ENCODE results near the gene C1orf116.
A peak's percentile ranks its signal among the peaks of the same experiment; 100 is the strongest.

The C1orf116 gene

DNA sequence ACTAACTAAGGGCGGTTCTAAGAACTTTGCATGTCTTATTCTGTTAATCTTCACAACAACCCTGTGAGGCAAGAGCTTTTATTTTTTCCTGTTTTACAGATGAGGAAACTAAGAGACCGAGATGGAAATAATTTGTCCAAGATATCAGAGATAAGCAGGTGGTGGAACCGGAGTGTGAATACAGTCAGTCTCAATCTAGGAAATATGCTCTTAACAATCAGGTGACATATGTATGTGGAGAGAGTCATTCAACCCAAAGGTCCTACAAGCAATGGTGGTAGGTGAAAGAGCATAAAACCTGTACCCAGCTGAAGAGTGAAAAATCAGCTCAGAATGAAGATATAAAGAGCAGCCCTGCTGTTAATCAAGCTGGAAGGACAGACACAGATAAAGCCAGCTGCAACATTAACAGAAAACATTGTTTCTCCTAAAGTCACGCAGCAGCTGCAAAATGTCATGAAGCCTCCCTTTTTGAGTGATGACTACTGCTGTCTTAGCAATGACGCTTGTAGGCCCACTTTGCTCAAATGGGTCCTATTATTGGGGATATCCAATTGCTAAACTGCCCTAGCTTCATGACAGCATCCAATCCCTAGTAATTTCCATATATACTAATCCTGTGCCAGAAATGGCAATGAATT is 31.8 kb downstream of the C1orf116 start:
- DNase-seq (ENCODE audit: low read depth in 3 of 3, low spot score in 1 of 3) = no peak

GRCh38 chr1:206998816-206999215 is 33.7 kb downstream of the C1orf116 start:
- DNase-seq (ENCODE audit: low read depth in 3 of 3, low spot score in 1 of 3) = no peak

GRCh38 chr1:206992790-206993189 is 39.8 kb downstream of the C1orf116 start:
- DNase-seq (ENCODE audit: low read depth in 3 of 3, low spot score in 1 of 3) = no peak

GRCh38 chr1:206987873-206988272 is 44.7 kb downstream of the C1orf116 start:
- DNase-seq (ENCODE audit: low read depth in 3 of 3, low spot score in 1 of 3) = no peak

GRCh38 chr1:206986885-206987284 is 45.7 kb downstream of the C1orf116 start:
- DNase-seq (ENCODE audit: low read depth in 3 of 3, low spot score in 1 of 3) = no peak

GRCh38 chr1:206986402-206986801 is 46.2 kb downstream of the C1orf116 start:
- DNase-seq (ENCODE audit: low read depth in 3 of 3, low spot score in 1 of 3) = no peak

GRCh38 chr1:206985162-206985749 is 47.3 kb downstream of the C1orf116 start:
- DNase-seq (ENCODE audit: low read depth in 3 of 3, low spot score in 1 of 3) = no peak

DNA sequence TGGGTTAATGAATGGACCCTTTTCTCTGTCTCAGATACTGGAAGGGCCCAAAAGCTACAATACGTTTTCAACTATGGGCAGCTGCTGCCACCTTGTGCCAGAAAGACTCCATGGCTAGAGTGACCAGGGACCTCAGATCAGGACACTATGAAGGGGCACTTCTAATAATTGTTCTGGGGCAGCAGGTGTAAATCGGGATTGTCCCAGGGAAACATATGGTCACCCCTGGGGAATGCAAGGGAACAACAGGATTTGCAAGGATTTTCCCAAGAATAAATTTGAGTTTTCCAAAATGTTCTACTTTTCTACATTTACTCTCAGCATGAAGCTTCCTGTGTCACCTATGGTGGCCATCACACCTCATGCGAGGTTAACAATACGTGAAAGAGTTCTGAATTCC is 50.3 kb downstream of the C1orf116 start:
- DNase-seq (ENCODE audit: low read depth in 3 of 3, low spot score in 1 of 3) = peak; percentile 27 to 37 (median 35)

GRCh38 chr1:206979379-206980043 is 53.0 kb downstream of the C1orf116 start:
- no peak for DNase-seq (ENCODE audit: low read depth in 3 of 3, low spot score in 1 of 3)

- DNase-seq (ENCODE audit: low read depth in 3 of 3, low spot score in 1 of 3) = no peak
Observed at GRCh38 chr1:206978259-206978658, 54.3 kb downstream of the C1orf116 start.

- no peak for DNase-seq (ENCODE audit: low read depth in 3 of 3, low spot score in 1 of 3)
Observed at GRCh38 chr1:206975306-206975705, 57.2 kb downstream of the C1orf116 start.

DNA sequence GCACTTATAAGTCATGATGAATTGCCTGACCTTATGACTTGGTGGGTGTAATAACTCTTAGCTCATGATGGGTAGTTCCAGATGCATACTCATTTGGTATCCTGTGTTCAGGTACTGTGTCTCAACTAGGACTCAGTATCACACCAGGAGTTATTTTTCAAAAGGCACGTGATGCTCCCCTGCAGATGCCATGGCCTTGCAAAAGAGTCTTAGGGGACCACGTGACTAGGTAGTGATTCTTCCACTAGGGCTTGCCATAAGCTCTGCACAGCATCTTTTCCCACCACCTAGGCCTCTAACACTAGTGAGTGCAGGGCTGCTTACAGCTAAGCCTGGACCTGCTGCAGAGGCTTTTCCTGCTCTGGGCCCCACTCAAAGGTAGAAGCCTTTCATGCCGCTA is 58.4 kb downstream of the C1orf116 start:
- DNase-seq (ENCODE audit: low read depth in 3 of 3, low spot score in 1 of 3) = no peak

DNA sequence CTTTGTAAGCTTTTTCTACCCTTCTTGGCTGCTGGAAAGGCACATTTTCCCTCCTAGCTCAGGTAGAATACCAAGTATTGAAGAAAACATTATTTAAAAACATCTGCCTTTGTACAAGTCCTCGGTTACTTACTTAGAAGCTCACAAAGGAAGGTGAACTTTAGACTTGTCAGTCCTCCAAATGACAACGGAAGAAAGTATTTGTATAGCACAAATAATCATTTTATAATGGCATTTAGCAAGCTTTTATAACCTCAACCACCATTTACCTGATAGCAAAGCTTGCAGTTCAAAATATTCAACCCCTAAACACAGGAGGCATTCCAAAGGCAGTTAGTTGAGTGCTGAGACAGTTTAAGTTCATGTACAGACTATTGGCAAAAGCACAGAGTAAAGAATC is 59.8 kb downstream of the C1orf116 start:
- no peak for DNase-seq (ENCODE audit: low read depth in 3 of 3, low spot score in 1 of 3)

- DNase-seq (ENCODE audit: low read depth in 3 of 3, low spot score in 1 of 3) = no peak
Observed at GRCh38 chr1:206971029-206971655, 61.4 kb downstream of the C1orf116 start.

GRCh38 chr1:206970446-206970845 is 62.1 kb downstream of the C1orf116 start, which contains the start of gene FCAMR:
FCAMR (minus strand) TSS chr1:206970460; CDS start chr1:206970125, 335 bp downstream.
- DNase-seq (ENCODE audit: low read depth in 3 of 3, low spot score in 1 of 3) = no peak

DNA sequence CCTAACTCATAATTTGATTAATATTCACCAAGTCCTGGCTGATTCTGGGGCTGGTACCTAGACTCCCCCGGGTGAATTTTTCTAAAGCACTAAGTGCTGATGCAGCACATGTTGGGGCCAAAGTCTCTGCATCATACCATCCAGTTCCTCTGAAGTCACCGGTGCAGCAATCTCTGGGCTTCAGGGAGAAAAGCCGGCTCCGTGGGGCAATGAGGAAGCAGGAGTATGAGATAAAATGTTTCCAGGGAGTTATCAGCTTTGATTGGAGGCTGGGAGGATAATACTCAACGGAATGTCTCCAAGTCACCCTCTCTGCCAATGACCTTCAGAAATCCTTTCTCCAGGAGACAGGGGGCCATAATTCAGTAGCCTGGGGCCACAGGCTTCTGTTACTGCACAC is 63.5 kb downstream of the C1orf116 start:
- no peak for DNase-seq (ENCODE audit: low read depth in 3 of 3, low spot score in 1 of 3)
